Measurements from ENCODE around the gene ACKR3. TPM values are rescaled to one million over a fixed set of nuclear protein-coding genes. Genes with fewer than 3 reads are reported as not detected.
A peak's percentile ranks its signal among the peaks of the same experiment; 100 is the strongest.

Gene ACKR3
- total RNA-seq, 1 donor from 2014 or later: 74.1 TPM

- DNase-seq (ENCODE audit: low spot score): peak; percentile 68
These were observed 14.1 kb downstream of the ACKR3 start for GRCh38 chr2:236583621-236584203.

DNA sequence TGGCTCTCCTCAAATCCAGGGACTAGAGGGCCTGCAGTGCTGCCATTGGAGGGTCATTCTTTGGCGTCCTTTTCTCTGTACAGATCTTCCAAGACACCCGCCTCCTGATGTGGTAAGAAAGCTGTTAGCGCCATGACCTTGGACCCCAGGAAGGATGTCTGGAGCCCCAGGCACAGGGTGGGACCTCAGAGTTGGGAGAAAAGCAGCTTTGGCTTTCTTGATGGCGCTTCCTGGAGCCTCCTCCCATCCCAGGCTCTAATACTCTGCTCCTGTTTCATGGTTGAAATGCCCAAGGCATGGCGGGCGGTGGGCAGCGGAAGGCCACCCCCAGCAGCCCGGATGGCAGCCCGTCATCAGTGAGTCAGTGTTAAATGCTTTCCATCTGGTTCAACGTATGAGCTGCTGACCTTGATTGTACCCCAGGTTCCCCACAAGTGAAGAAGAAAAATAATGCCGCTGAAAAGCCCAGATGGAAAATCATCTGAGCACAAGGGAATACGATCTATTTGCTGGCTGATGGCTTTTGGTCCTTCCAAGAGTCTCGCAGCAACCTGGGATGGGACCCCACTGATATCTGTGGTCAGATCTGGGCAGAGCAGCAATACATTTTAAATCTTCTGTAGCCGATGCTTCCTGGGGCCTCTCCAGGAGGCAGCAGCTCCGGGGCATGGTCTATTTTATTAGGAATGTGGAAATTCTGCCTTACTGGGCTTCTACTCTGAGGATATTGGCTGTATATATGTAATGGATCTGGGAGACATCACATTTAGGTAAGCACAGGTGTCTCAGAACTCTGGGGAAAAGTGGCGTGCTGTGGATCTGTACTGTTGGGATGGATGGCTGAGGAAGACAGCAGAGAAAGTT is 15.1 kb downstream of the ACKR3 start:
- DNase-seq (ENCODE audit: low spot score): peak; percentile 76

DNA sequence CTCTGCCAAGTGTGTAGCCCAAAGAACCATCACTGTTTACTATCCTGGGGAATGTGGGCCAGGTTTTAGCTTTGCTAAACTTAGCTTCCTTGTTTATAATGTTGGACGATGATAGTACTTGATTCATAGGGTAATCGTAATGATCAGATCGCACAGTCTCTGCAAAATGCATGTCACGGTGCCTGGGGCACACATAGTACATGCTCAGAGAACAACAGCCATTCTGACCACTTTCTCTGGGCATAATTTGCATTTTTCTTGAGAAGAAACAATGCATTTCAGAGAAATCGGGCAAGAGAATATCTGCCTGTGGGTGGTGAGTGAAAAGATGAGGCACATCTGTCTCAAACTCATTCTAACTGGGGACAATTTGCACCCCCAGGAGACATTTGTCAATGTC is 16.3 kb downstream of the ACKR3 start:
- DNase-seq (ENCODE audit: low spot score): peak; percentile 24

DNA sequence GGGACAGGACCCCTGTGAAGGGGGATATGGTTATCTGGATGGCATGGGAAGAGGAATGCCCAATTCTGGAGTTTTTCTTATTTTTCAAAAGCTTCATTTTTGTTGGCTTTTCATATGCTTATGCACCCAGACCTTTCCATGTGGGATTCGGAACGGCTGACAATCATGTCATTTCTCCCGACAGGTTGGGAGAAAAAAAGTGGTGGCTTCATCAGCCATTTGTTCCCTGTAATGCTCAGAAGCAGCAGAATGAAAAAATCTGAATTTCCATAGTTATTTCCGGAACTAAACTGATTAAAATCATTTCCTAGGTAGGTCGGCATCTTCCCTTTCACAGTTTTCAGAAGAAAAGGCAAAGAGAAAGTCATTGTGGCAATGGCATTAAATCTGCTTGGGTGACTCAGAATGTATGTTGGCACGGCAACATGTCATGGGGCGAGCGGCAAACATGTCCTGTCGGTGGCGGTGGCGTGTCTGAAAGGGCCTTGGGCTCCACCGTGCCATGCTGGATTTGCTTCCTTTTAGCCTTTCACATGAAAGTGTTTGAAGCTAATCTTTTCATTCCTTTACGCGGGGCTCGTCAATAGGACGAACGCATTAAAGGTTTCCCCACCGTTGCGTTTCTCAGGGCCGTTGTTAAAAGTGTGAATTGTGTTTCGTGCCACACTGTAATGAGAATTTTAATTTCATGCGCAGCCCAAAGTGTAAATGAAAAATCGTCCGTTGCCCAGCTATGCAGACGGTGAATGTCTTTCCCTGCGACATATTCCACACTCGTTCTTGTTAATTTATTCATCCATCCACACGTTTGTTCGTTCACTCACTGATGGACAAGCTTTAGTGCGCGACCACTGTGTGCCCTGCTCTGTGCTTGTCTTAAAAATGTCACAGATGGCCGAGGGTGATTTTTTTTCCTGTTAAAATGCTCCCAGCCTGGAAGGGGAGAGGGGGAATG is 18.5 kb downstream of the ACKR3 start:
- no peak for DNase-seq (ENCODE audit: low spot score)

DNA sequence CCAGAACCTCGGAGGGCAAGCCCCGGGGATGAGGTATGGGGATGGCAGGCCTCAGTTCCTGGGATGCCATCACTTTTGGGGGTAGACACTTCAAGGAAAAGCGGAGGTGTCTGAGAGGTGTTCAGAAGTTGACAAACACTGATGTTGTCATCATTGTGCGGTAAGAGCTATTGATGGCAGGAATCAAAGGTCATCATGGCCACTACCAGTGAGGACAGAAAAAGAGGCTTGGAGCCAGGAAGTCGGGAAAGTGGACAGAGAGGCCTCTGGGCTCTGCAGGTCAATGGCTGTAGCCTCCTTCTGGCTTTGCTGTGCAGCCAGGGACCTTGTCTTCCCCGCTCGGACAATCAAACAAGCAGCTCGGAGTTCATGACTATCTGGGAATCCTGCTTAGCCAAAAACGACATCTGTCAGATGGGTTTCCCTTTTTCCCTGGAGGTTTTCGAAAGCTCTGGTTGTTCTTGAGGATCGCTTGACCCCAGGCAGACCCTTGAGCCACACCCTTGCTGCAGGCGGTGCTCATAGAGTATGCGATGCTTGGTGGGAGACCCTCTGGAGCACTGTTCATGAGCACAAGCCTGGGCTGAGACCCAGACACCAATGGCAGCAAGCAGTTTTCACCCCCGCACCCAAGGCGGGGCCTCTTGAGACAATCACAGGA is 19.4 kb downstream of the ACKR3 start:
- no peak for DNase-seq (ENCODE audit: low spot score)

DNA sequence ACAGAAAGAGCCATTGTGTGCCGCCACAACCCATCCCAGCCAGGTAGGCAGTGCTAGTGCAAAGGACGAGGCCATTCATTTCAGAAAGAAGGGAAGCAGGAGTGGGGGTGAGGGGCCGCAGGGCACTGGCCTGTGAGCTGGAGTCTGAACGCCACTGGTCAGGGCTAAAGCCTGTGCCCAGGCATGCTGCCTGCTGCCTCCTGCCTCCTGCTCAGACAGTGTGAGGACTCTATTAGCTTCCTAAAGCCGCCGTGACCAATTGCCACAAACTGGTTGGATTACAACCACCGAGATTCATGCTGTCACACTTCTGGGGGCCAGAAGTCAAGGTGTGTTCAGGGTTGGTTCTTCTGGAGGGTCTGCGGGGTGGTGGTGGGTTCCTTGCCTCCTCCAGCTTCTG is 21.2 kb downstream of the ACKR3 start:
- no peak for DNase-seq (ENCODE audit: low spot score)

GRCh38 chr2:236592821-236593220 is 23.2 kb downstream of the ACKR3 start:
- no peak for DNase-seq (ENCODE audit: low spot score)

GRCh38 chr2:236593531-236593930 is 23.9 kb downstream of the ACKR3 start:
- DNase-seq (ENCODE audit: low spot score): no peak

DNA sequence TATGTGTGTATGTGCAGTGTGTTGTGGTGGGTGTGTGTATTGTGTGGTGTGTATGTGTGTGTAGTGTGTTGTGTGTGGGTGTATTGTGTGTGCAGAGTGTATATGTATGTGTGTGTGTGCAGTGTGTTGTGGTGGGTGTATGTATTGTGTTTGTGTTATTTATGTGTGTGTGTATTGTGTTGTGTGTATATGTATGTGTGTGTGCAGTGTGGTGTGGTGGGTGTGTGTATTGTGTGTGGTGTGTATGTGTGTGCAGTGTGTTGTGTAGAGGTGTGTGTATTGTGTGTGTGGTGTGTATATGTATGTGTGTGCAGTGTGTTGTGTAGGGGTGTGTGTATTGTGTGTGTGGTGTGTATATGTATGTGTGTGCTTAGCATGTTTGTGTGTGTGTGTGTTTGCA is 24.3 kb downstream of the ACKR3 start:
- no peak for DNase-seq (ENCODE audit: low spot score)

DNA sequence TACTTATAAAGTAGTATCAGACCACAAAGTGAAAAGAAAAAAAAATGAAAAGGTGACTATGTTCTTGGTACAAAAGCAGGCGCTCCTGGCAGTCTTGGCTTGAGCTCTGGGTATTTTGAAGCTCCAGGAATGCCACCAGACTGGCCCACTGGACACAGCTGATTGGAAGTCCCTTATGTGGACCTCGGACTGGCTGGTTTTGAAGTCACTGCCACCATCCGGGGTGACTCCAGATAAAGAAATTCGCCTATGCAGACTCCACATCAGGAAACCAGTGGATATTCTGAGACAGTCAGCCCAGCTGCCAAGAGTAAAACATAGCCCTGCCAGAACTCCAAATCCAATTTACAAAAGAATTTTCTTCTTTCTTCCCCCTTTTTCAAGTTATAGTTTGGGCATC is 28.0 kb downstream of the ACKR3 start:
- no peak for DNase-seq (ENCODE audit: low spot score)

GRCh38 chr2:236599059-236599458 is 29.4 kb downstream of the ACKR3 start:
- DNase-seq (ENCODE audit: low spot score): no peak

DNA sequence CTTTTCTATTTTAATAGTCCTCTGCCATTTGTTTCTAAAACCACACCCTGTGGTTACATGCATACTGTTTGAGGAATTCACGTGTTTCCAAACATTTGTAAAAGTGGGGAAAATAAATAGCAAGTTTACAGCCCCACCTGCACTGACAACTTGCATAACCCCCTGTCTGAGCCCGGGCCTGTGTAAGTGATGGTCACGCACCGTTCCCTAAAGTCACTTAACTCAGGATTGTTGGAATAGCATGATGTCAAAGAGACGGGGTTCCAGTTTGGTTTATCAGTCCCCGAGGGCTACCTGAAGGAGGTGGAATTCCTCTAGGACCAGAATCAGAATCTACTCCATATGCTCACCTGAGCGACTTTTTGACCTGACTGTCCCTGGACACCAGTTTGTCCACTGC is 30.5 kb downstream of the ACKR3 start:
- no peak for DNase-seq (ENCODE audit: low spot score)

GRCh38 chr2:236600892-236601291 is 31.3 kb downstream of the ACKR3 start:
- DNase-seq (ENCODE audit: low spot score): no peak

- no peak for DNase-seq (ENCODE audit: low spot score)
These were observed 31.9 kb downstream of the ACKR3 start for GRCh38 chr2:236601316-236602202.

- no peak for DNase-seq (ENCODE audit: low spot score)
These were observed 33.1 kb downstream of the ACKR3 start for GRCh38 chr2:236602678-236603077.

- no peak for DNase-seq (ENCODE audit: low spot score)
These were observed 33.9 kb downstream of the ACKR3 start for GRCh38 chr2:236603361-236604015.

- DNase-seq (ENCODE audit: low spot score): no peak
These were observed 35.1 kb downstream of the ACKR3 start for GRCh38 chr2:236604575-236605344.

GRCh38 chr2:236605345-236605734 is 35.7 kb downstream of the ACKR3 start:
- no peak for DNase-seq (ENCODE audit: low spot score)

GRCh38 chr2:236606023-236606422 is 36.4 kb downstream of the ACKR3 start:
- no peak for DNase-seq (ENCODE audit: low spot score)

Data from mesenteric fat pad (tissue), 1 donor.